WTC11 (cell line): Measurements from ENCODE around the gene ZFP36L2. TPM values are rescaled to one million over a fixed set of nuclear protein-coding genes. Genes with fewer than 3 reads are reported as not detected.
A peak's percentile ranks its signal among the peaks of the same experiment; 100 is the strongest.

Experiments used
- ATAC-seq: fragments of 200-7000 bp; cut with Tn5 transposase; 2 replicates; pipeline ENCODE4 v1.10.0; 2021; ENCODE audit warnings: mild to moderate bottlenecking, moderate library complexity
- Bru-seq: library from RNA; stranded (reverse); fragments of 400-500 nt; gene quantifications from one replicate; lab custom pipeline; 2021; lab: Mats Ljungman, UMichigan
- CTCF ChIA-PET: fragments of 300-600 bp; sonication (Branson Sonifier 250); formaldehyde crosslinking; loops from one replicate; lab custom pipeline; 2021; ENCODE audit warnings: antibody characterized with exemption; lab: Charles Lee
- POLR2A ChIA-PET: fragments of 350-600 bp; sonication (Branson Sonifier 250); formaldehyde crosslinking; loops from one replicate; lab custom pipeline; 2021; ENCODE audit warnings: antibody characterized with exemption; lab: Charles Lee
- DNase-seq: peaks from one replicate; pipeline ENCODE4 v3.0.0; 2021; ENCODE audit warnings: low spot score
- H3K27ac Mint-ChIP-seq: 2 replicates; pipeline ENCODE4 v1.8.0; 2021; ENCODE audit warnings: mixed read lengths
- H3K27me3 Mint-ChIP-seq: 2 replicates; pipeline ENCODE4 v1.8.0; 2021; ENCODE audit warnings: low read depth, mild to moderate bottlenecking, moderate library complexity, mixed read lengths
- H3K36me3 Mint-ChIP-seq: 2 replicates; pipeline ENCODE4 v1.8.0; 2021; ENCODE audit warnings: mixed read lengths
- H3K4me1 Mint-ChIP-seq: 2 replicates; pipeline ENCODE4 v1.8.0; 2022; ENCODE audit warnings: mixed read lengths
- H3K4me3 Mint-ChIP-seq: 2 replicates; pipeline ENCODE4 v1.8.0; 2021; ENCODE audit warnings: mild to moderate bottlenecking, moderate library complexity, mixed read lengths
- H3K9me3 Mint-ChIP-seq: 2 replicates; pipeline ENCODE4 v1.8.0; 2021; ENCODE audit warnings: mixed read lengths
- CREB1 ChIP-seq: sonication (generic); formaldehyde crosslinking; IDR thresholded peaks from 2 replicates; pipeline ENCODE4 v1.8.0; 2023; ENCODE audit warnings: mild to moderate bottlenecking, missing genetic modification reagents
- ELF4 ChIP-seq: sonication (generic); formaldehyde crosslinking; IDR thresholded peaks from 2 replicates; pipeline ENCODE4 v1.8.1; 2022; ENCODE audit warnings: low read depth, mild to moderate bottlenecking, moderate library complexity, missing genetic modification reagents
- ERG ChIP-seq: fragments of 250-450 bp; sonication (Bioruptor Pico); IDR thresholded peaks from 2 replicates; pipeline ENCODE4 v1.8.0; 2021; ENCODE audit warnings: mild to moderate bottlenecking
- HMGXB4 ChIP-seq: sonication (generic); formaldehyde crosslinking; IDR thresholded peaks from 2 replicates; pipeline ENCODE4 v1.8.1; 2023; ENCODE audit warnings: mild to moderate bottlenecking, moderate library complexity, missing genetic modification reagents
- JUN ChIP-seq: sonication (generic); formaldehyde crosslinking; IDR thresholded peaks from 2 replicates; pipeline ENCODE4 v1.8.0; 2023; ENCODE audit warnings: mild to moderate bottlenecking, missing genetic modification reagents
- KAT7 ChIP-seq: sonication (generic); formaldehyde crosslinking; IDR thresholded peaks from 2 replicates; pipeline ENCODE4 v1.8.1; 2023; ENCODE audit warnings: missing genetic modification reagents, mild to moderate bottlenecking, borderline replicate concordance
- NFYB ChIP-seq: sonication (generic); formaldehyde crosslinking; conservative IDR thresholded peaks from 2 replicates; pipeline ENCODE4 v1.8.0; 2022; ENCODE audit warnings: low read depth, missing genetic modification reagents
- NR1H2 ChIP-seq: sonication (generic); formaldehyde crosslinking; IDR thresholded peaks from 2 replicates; pipeline ENCODE4 v1.9.0; 2021; ENCODE audit warnings: mild to moderate bottlenecking, moderate library complexity, missing genetic modification reagents
- PRRX2 ChIP-seq: fragments of 250-450 bp; sonication (Bioruptor Pico); IDR thresholded peaks from 2 replicates; pipeline ENCODE4 v1.8.0; 2021; ENCODE audit warnings: mild to moderate bottlenecking
- SP1 ChIP-seq: sonication (generic); formaldehyde crosslinking; conservative IDR thresholded peaks from 2 replicates; pipeline ENCODE4 v1.8.1; 2022; ENCODE audit warnings: missing genetic modification reagents
- TEAD4 ChIP-seq: sonication (generic); formaldehyde crosslinking; IDR thresholded peaks from 2 replicates; pipeline ENCODE4 v1.8.0; 2022; ENCODE audit warnings: mild to moderate bottlenecking, missing genetic modification reagents
- TP53 ChIP-seq: sonication (generic); formaldehyde crosslinking; IDR thresholded peaks from 2 replicates; pipeline ENCODE4 v1.8.1; 2023; ENCODE audit warnings: mild to moderate bottlenecking, missing genetic modification reagents
- USF1 ChIP-seq: sonication (generic); formaldehyde crosslinking; IDR thresholded peaks from 2 replicates; pipeline ENCODE4 v1.8.0; 2022; ENCODE audit warnings: mild to moderate bottlenecking, missing genetic modification reagents
- ZBTB43 ChIP-seq: sonication (generic); formaldehyde crosslinking; IDR thresholded peaks from 2 replicates; pipeline ENCODE4 v1.8.1; 2023; ENCODE audit warnings: mild to moderate bottlenecking, missing genetic modification reagents
- ZNF263 ChIP-seq: sonication (generic); formaldehyde crosslinking; IDR thresholded peaks from 2 replicates; pipeline ENCODE4 v1.8.1; 2022; ENCODE audit warnings: low read depth, mild to moderate bottlenecking, moderate library complexity, missing genetic modification reagents
- ZNF423 ChIP-seq: fragments of 250-450 bp; sonication (Bioruptor Pico); IDR thresholded peaks from 2 replicates; pipeline ENCODE4 v2.1.2; 2022; ENCODE audit warnings: mild to moderate bottlenecking, moderate library complexity
- long read RNA-seq, 3 experiments: library from RNA in 1 of 3; library from capped mRNA in 1 of 3; library from polyadenylated mRNA in 1 of 3; unstranded in 2 of 3; stranded (forward) in 1 of 3; transcript quantifications; one replicate each; pipeline ENCODE4 v2.0.0, GENCODE V29; 2021
- total RNA-seq: library from RNA; stranded (reverse); gene quantifications from 3 replicates; pipeline ENCODE4 v1.2.3, GENCODE V29; 2021
- TF ChIP-seq, protein P1 (sequence below): sonication (generic); formaldehyde crosslinking; IDR thresholded peaks from 2 replicates; pipeline ENCODE4 v1.8.0; 2023; ENCODE audit warnings: mild to moderate bottlenecking, missing genetic modification reagents
- TF ChIP-seq, protein P2 (sequence below): sonication (generic); formaldehyde crosslinking; IDR thresholded peaks from 2 replicates; pipeline ENCODE4 v1.8.0; 2022; ENCODE audit warnings: missing genetic modification reagents
- TF ChIP-seq, protein P3 (sequence below): sonication (generic); formaldehyde crosslinking; IDR thresholded peaks from 2 replicates; pipeline ENCODE4 v1.8.0; 2022; ENCODE audit warnings: mild to moderate bottlenecking, missing genetic modification reagents
- TF ChIP-seq, protein P4 (sequence below): sonication (generic); formaldehyde crosslinking; IDR thresholded peaks from 2 replicates; pipeline ENCODE4 v1.8.1; 2022; ENCODE audit warnings: mild to moderate bottlenecking, moderate library complexity, missing genetic modification reagents

The ZFP36L2 gene, protein sequence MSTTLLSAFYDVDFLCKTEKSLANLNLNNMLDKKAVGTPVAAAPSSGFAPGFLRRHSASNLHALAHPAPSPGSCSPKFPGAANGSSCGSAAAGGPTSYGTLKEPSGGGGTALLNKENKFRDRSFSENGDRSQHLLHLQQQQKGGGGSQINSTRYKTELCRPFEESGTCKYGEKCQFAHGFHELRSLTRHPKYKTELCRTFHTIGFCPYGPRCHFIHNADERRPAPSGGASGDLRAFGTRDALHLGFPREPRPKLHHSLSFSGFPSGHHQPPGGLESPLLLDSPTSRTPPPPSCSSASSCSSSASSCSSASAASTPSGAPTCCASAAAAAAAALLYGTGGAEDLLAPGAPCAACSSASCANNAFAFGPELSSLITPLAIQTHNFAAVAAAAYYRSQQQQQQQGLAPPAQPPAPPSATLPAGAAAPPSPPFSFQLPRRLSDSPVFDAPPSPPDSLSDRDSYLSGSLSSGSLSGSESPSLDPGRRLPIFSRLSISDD
- total RNA-seq (50.4 to 63.4 TPM (median 61.6 TPM) in 3 replicates), Bru-seq, nascent RNA (percentile 99 among the genes with signal in this experiment)
- long read RNA-seq, experiment 1, transcript ZFP36L2-201 (2 exons, 3,696 nt) = major isoform, 592 of 661 reads
- long read RNA-seq, experiment 1, partial matches to known transcripts = 0 of 661 reads
- long read RNA-seq, experiment 1, other reads (novel, unspliced or antisense) = 69 of 661 reads
- long read RNA-seq, experiment 2, transcript ZFP36L2-201 (2 exons, 3,696 nt) = major isoform, 30 of 90 reads
- long read RNA-seq, experiment 2, partial matches to known transcripts = 0 of 90 reads
- long read RNA-seq, experiment 2, other reads (novel, unspliced or antisense) = 60 of 90 reads
- long read RNA-seq, experiment 3, partial matches to known transcripts = 0 of 8 reads
- long read RNA-seq, experiment 3, other reads (novel, unspliced or antisense) = 8 of 8 reads

GRCh38 chr2:43226558-43226954 lies at the start of gene ZFP36L2:
TSS of gene ZFP36L2 (minus strand) at chr2:43226606. CDS start at chr2:43226315, 291 bp downstream.
- H3K4me1 Mint-ChIP-seq = peaks cover 58% of the 10 kb centered on the region
- no peaks in the 10 kb centered on the region for H3K9me3 Mint-ChIP-seq
- peak within 1 kb of the TSS; percentile 82 for H3K4me3 Mint-ChIP-seq
- ChIA-PET POLR2A (interaction anchor here (0.7 to 2.3 kb wide), 7 partner anchors 9 to 125 kb away, joined by 3 to 11 read pairs (median 4); no protein-coding TSS in a partner anchor), CTCF (interaction anchor here (0.6 to 5.1 kb wide), 21 partner anchors 8 to 295 kb away, joined by 3 to 31 read pairs (median 12); no protein-coding TSS in a partner anchor)
- peak within 1 kb of the TSS; percentile 60; the same call in 1 of the 2 replicates for H3K27ac Mint-ChIP-seq
- H3K27me3 Mint-ChIP-seq = no peaks in the 10 kb centered on the region
- ATAC-seq (peak; percentile 26), DNase-seq (peak; percentile 85)
- H3K36me3 Mint-ChIP-seq = peaks cover 15% of the 10 kb centered on the region
- TF ChIP-seq ELF4 = no peak
- TF ChIP-seq PRRX2 (CRISPR knock-in tag) = no peak
- TF ChIP-seq SP1 (CRISPR knock-in tag) = peak; percentile 49; the same call in 1 of the 2 replicates
- TF ChIP-seq USF1 (CRISPR knock-in tag) = no peak
- TF ChIP-seq NFYB (CRISPR knock-in tag) = no peak
- no peak; the same call in 1 of the 2 replicates for TF ChIP-seq KAT7 (CRISPR knock-in tag)
- TF ChIP-seq ZBTB43 (CRISPR knock-in tag) = peak; percentile 18; the same call in 1 of the 2 replicates
- TF ChIP-seq, protein P1, sequence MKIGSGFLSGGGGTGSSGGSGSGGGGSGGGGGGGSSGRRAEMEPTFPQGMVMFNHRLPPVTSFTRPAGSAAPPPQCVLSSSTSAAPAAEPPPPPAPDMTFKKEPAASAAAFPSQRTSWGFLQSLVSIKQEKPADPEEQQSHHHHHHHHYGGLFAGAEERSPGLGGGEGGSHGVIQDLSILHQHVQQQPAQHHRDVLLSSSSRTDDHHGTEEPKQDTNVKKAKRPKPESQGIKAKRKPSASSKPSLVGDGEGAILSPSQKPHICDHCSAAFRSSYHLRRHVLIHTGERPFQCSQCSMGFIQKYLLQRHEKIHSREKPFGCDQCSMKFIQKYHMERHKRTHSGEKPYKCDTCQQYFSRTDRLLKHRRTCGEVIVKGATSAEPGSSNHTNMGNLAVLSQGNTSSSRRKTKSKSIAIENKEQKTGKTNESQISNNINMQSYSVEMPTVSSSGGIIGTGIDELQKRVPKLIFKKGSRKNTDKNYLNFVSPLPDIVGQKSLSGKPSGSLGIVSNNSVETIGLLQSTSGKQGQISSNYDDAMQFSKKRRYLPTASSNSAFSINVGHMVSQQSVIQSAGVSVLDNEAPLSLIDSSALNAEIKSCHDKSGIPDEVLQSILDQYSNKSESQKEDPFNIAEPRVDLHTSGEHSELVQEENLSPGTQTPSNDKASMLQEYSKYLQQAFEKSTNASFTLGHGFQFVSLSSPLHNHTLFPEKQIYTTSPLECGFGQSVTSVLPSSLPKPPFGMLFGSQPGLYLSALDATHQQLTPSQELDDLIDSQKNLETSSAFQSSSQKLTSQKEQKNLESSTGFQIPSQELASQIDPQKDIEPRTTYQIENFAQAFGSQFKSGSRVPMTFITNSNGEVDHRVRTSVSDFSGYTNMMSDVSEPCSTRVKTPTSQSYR (CRISPR knock-in tag) = no peak
- TF ChIP-seq NR1H2 (CRISPR knock-in tag) = no peak
- no peak for TF ChIP-seq JUN (CRISPR knock-in tag)
- TF ChIP-seq ZNF423 (CRISPR knock-in tag) = peak; percentile 91
- no peak for TF ChIP-seq CREB1 (CRISPR knock-in tag)
- TF ChIP-seq, protein P2, sequence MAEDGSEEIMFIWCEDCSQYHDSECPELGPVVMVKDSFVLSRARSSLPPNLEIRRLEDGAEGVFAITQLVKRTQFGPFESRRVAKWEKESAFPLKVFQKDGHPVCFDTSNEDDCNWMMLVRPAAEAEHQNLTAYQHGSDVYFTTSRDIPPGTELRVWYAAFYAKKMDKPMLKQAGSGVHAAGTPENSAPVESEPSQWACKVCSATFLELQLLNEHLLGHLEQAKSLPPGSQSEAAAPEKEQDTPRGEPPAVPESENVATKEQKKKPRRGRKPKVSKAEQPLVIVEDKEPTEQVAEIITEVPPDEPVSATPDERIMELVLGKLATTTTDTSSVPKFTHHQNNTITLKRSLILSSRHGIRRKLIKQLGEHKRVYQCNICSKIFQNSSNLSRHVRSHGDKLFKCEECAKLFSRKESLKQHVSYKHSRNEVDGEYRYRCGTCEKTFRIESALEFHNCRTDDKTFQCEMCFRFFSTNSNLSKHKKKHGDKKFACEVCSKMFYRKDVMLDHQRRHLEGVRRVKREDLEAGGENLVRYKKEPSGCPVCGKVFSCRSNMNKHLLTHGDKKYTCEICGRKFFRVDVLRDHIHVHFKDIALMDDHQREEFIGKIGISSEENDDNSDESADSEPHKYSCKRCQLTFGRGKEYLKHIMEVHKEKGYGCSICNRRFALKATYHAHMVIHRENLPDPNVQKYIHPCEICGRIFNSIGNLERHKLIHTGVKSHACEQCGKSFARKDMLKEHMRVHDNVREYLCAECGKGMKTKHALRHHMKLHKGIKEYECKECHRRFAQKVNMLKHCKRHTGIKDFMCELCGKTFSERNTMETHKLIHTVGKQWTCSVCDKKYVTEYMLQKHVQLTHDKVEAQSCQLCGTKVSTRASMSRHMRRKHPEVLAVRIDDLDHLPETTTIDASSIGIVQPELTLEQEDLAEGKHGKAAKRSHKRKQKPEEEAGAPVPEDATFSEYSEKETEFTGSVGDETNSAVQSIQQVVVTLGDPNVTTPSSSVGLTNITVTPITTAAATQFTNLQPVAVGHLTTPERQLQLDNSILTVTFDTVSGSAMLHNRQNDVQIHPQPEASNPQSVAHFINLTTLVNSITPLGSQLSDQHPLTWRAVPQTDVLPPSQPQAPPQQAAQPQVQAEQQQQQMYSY (CRISPR knock-in tag) = no peak
- TF ChIP-seq HMGXB4 (CRISPR knock-in tag) = 0 out of 2 replicates have a peak, but pooled peaks have one; percentile 18
- no peak for TF ChIP-seq ERG (CRISPR knock-in tag)
- TF ChIP-seq TEAD4 (CRISPR knock-in tag) = no peak
- no peak for TF ChIP-seq ZNF263
- no peak; the same call in 1 of the 2 replicates for TF ChIP-seq TP53 (CRISPR knock-in tag)
- TF ChIP-seq, protein P3, sequence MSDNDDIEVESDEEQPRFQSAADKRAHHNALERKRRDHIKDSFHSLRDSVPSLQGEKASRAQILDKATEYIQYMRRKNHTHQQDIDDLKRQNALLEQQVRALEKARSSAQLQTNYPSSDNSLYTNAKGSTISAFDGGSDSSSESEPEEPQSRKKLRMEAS (CRISPR knock-in tag) = no peak
- TF ChIP-seq, protein P4, sequence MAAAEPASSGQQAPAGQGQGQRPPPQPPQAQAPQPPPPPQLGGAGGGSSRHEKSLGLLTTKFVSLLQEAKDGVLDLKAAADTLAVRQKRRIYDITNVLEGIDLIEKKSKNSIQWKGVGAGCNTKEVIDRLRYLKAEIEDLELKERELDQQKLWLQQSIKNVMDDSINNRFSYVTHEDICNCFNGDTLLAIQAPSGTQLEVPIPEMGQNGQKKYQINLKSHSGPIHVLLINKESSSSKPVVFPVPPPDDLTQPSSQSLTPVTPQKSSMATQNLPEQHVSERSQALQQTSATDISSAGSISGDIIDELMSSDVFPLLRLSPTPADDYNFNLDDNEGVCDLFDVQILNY (CRISPR knock-in tag) = 0 out of 2 replicates have a peak, but pooled peaks have one; percentile 29
